Measurements from ENCODE around the gene EDEM2. TPM values are rescaled to one million over a fixed set of nuclear protein-coding genes. Genes with fewer than 3 reads are reported as not detected.

Gene EDEM2
- total and polyA plus RNA-seq, 2 of the 13 experiments (the other 11 are each of a cell fraction or from before 2014, with no cell fraction given) = 33.1 to 46.9 TPM

- Histone ChIP-seq H3K4me1 (ENCODE audit: insufficient read depth, low read length) (peaks cover 13% of the 10 kb centered on the region), H3K36me3 (replicated peaks in 1 of 2; ENCODE audit: control insufficient read depth in 1 of 2, insufficient read depth in 2 of 2, low read length in 2 of 2) (peaks cover 21 to 37% of the 10 kb centered on the region in 2 experiments), H3K4me3 (replicated peaks in 1 of 3; ENCODE audit: insufficient read depth in 1 of 3, low read depth in 2 of 3, low read length in 3 of 3) (no peak overlapping the region), H3K27ac (ENCODE audit: extremely low read length, insufficient read depth, low read length) (no peak overlapping the region), H3K27me3 (ENCODE audit: control insufficient read depth in 1 of 2, insufficient read depth in 2 of 2, low read length in 2 of 2) (no peaks in the 10 kb centered on the region), H4K20me1 (ENCODE audit: insufficient read depth, low read length) (no peaks in the 10 kb centered on the region), H3K9ac (ENCODE audit: insufficient read depth, low read depth, low read length) (no peak overlapping the region), H3K79me2 (ENCODE audit: insufficient read depth, low read length) (no peaks in the 10 kb centered on the region), H3K4me2 (ENCODE audit: low read depth, low read length) (no peak overlapping the region), H3K9me3 (ENCODE audit: low read length) (no peaks in the 10 kb centered on the region), H2AFZ (ENCODE audit: low read length) (no peak overlapping the region)
- in situ Hi-C loops (cut with HindIII; ENCODE audit: extremely low pct_ligation_motif_present, low pct_unique_long_range_greater_than_20kb) (loop anchor here (25.0 kb wide), 1 partner anchor 302 kb away; the partner anchor contains the start of gene GDF5), intact Hi-C loops (cut with micrococcal nuclease; ENCODE audit: unreplicated experiment) (no loop called here)
- ChIA-PET CTCF (ENCODE audit: low intra/inter-chr PET ratio, low total read pairs) (no interaction called here), POLR2A (no interaction called here)
- no TSS peak for BruUV-seq (replicated peaks)
- ATAC-seq (no peak), FAIRE-seq (no peak), DNase-seq (ENCODE audit: low spot score) (no peak)
- no peak for TF ChIP-seq IRF2 (CRISPR knock-in tag; IDR thresholded peaks at IDR 0.05)
- peak; percentile 21 for TF ChIP-seq HNRNPH1 (optimal IDR thresholded peaks at IDR 0.05; ENCODE audit: low read depth, low read length)
- 98% methylated on average over 6 of the region's 6 CpGs for WGBS (ENCODE audit: low lambda C conversion rate)
Measured at GRCh38 chr20:35134880-35135279, 12.3 kb downstream of the EDEM2 start.

DNA sequence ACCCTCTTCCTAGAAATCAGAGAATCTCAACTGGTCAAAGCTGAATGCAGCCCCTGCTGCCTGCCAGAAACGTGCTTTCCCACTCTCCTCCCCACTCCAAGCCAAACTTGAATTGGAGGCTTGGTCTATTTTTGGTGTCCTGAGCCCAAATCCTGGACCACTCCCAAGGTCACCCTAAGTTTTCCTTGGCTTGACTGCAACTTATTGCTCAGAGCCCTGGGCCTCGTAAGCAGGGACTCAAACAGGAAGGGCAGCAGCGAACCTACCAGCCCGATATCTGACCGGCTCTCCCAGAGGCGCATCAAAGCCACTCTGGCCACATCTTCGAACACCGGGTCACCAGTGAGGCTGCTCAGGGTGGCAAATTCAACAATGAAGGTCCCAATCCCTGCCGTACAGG lies 12.7 kb downstream of the EDEM2 start:
- Histone ChIP-seq H3K9me3 (ENCODE audit: low read length) (no peaks in the 10 kb centered on the region), H3K9ac (ENCODE audit: insufficient read depth, low read depth, low read length) (no peak overlapping the region), H3K4me2 (ENCODE audit: low read depth, low read length) (no peak overlapping the region), H3K36me3 (replicated peaks in 1 of 2; ENCODE audit: control insufficient read depth in 1 of 2, insufficient read depth in 2 of 2, low read length in 2 of 2) (peaks cover 21 to 37% of the 10 kb centered on the region in 2 experiments), H4K20me1 (ENCODE audit: insufficient read depth, low read length) (no peaks in the 10 kb centered on the region), H3K27me3 (ENCODE audit: control insufficient read depth in 1 of 2, insufficient read depth in 2 of 2, low read length in 2 of 2) (no peaks in the 10 kb centered on the region), H3K4me1 (ENCODE audit: insufficient read depth, low read length) (peaks cover 17% of the 10 kb centered on the region), H3K4me3 (replicated peaks in 1 of 3; ENCODE audit: insufficient read depth in 1 of 3, low read depth in 2 of 3, low read length in 3 of 3) (no peak overlapping the region), H2AFZ (ENCODE audit: low read length) (no peak overlapping the region), H3K79me2 (ENCODE audit: insufficient read depth, low read length) (no peaks in the 10 kb centered on the region), H3K27ac (ENCODE audit: extremely low read length, insufficient read depth, low read length) (no peak overlapping the region)
- TF ChIP-seq ZNF564 (CRISPR knock-in tag; IDR thresholded peaks at IDR 0.05) = no peak
- peak; percentile 19 for TF ChIP-seq HNRNPH1 (optimal IDR thresholded peaks at IDR 0.05; ENCODE audit: low read depth, low read length)
- no peak for TF ChIP-seq PHF20 (CRISPR knock-in tag; IDR thresholded peaks at IDR 0.05)
- TF ChIP-seq ZKSCAN1 (IDR thresholded peaks at IDR 0.05; ENCODE audit: low read length) = no peak
- TF ChIP-seq, protein P1, sequence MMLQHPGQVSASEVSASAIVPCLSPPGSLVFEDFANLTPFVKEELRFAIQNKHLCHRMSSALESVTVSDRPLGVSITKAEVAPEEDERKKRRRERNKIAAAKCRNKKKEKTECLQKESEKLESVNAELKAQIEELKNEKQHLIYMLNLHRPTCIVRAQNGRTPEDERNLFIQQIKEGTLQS (CRISPR knock-in tag; IDR thresholded peaks at IDR 0.05) = no peak
- TF ChIP-seq ZNF572 (CRISPR knock-in tag; IDR thresholded peaks at IDR 0.05) = 0 out of 2 replicates have a peak, but pooled peaks have one; percentile 45
- TF ChIP-seq KDM4B (CRISPR knock-in tag; IDR thresholded peaks at IDR 0.05) = no peak
- no peak for TF ChIP-seq ZNF891 (CRISPR knock-in tag; IDR thresholded peaks at IDR 0.05)
- TF ChIP-seq ZSCAN31 (CRISPR knock-in tag; IDR thresholded peaks at IDR 0.05; ENCODE audit: low read depth) = no peak
- no peak for TF ChIP-seq KAT2B (IDR thresholded peaks at IDR 0.05; ENCODE audit: borderline replicate concordance, low read depth, low read length)
- TF ChIP-seq RARA (CRISPR knock-in tag; IDR thresholded peaks at IDR 0.05) = no peak
- TF ChIP-seq DMAP1 (CRISPR knock-in tag; IDR thresholded peaks at IDR 0.05) = no peak
- no peak for TF ChIP-seq REPIN1 (CRISPR knock-in tag; IDR thresholded peaks at IDR 0.05; ENCODE audit: borderline replicate concordance, low read depth)
- TF ChIP-seq, protein P2, sequence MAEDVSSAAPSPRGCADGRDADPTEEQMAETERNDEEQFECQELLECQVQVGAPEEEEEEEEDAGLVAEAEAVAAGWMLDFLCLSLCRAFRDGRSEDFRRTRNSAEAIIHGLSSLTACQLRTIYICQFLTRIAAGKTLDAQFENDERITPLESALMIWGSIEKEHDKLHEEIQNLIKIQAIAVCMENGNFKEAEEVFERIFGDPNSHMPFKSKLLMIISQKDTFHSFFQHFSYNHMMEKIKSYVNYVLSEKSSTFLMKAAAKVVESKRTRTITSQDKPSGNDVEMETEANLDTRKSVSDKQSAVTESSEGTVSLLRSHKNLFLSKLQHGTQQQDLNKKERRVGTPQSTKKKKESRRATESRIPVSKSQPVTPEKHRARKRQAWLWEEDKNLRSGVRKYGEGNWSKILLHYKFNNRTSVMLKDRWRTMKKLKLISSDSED (CRISPR knock-in tag; IDR thresholded peaks at IDR 0.05) = no peak
- CTCF ChIA-PET (ENCODE audit: low intra/inter-chr PET ratio, low total read pairs) = no interaction called here
- POLR2A ChIA-PET = no interaction called here
- in situ Hi-C loops (cut with HindIII; ENCODE audit: extremely low pct_ligation_motif_present, low pct_unique_long_range_greater_than_20kb) = loop anchor here (25.0 kb wide), 1 partner anchor 303 kb away; the partner anchor contains the start of gene GDF5
- DNase-seq (ENCODE audit: low spot score) (no peak), ATAC-seq (no peak), FAIRE-seq (no peak)
- intact Hi-C loops (cut with micrococcal nuclease; ENCODE audit: unreplicated experiment) = no loop called here
- no TSS peak for BruUV-seq (replicated peaks)
- WGBS (ENCODE audit: low lambda C conversion rate) = 94% methylated on average over 9 of the region's 9 CpGs

Measured in HepG2 (cell line).